HG03280 (cell line): ENCODE measurements around the gene TDRD9.

Experiments used
- ATAC-seq: cut with Tn5 transposase; IDR thresholded peaks from one replicate; pipeline ENCODE4 v1.9.1; 2021; ENCODE audit warnings: mild to moderate bottlenecking, moderate library complexity; ENCODE audit not compliant: unreplicated experiment

TDRD9 gene

GRCh38 chr14:104020471-104020870, 92.2 kb downstream of the TDRD9 start:
- no peak for ATAC-seq

GRCh38 chr14:104023325-104024055, 95.2 kb downstream of the TDRD9 start:
- ATAC-seq: no peak

DNA sequence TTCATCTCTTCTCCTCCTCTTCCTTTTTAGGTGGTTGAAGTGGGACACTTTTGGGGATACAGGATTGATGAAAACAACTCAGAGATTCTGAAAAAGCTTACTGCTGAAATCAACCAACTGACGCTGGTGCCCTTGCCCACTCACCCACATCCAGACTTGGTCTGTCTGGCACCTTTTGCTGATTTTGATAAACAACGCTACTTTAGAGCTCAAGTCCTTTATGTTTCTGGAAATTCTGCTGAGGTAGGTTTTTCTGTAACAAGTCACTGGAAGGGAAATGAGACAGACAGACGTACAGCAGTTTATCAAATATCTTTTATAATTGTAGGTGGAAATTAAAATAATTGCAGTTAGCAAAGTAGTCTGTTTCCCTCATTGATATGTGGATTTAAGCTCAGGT, 97.3 kb downstream of the TDRD9 start:
- no peak for ATAC-seq

GRCh38 chr14:104026024-104026423, 97.8 kb downstream of the TDRD9 start:
- ATAC-seq: no peak

DNA sequence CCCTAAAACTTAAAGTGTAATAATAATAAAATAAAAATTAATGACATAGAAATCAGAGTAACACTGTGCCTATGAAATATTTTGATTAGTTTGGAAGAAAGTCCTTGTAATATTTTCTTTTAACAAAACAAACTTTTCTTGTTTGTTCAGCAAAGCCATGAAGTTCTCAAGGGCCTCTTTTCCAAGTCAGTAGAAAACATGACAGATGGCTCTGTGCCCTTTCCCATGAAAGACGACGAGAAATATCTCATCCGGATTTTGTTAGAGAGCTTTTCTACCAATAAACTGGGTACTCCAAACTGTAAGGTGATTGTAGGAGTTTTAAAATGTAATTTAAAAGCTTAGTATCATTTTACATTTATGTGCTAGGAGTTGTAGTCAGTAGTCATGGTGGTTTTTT, 102.7 kb downstream of the TDRD9 start:
- ATAC-seq: no peak

- ATAC-seq: no peak
Measured at GRCh38 chr14:104031384-104031783, 103.1 kb downstream of the TDRD9 start.

DNA sequence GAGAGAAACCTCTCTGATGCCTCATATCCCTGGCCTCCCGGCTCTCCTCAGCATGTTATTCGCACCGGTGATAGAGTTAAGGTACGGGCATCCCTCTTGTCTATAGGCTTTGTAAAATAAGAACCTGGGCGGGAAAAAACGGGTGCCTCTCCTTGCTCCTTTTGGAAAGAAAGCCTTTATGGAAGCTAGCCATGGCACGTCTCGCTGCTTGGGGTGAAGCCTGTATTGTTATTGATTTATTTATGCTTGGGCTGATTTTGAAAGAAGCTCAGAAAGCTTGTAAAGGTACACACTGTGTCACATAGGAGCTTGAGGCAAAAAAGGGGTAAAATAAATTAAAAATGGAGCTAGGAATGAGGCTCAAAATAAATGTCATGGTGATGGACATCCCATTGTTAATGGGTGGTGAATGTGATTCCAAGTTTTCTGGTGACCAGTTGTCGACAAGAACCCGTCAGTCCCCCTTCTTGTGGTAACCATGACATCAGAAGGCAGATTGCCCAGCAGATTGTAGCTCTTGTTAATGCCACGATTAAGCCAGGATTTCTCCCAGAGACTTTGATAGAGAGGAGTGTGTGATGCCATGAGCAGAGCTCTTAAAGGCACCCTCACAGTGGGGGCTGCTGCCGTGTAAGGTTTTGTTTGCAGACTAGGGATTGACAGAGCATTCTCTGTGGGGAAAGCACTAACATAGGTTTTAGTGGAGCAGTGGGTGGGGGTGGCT, 106.9 kb downstream of the TDRD9 start:
- ATAC-seq: no peak

GRCh38 chr14:104036212-104036611, 108.0 kb downstream of the TDRD9 start:
- no peak for ATAC-seq

- ATAC-seq: no peak
Measured at GRCh38 chr14:104037074-104037473, 108.8 kb downstream of the TDRD9 start.

- no peak for ATAC-seq
Measured at GRCh38 chr14:104037903-104038302, 109.6 kb downstream of the TDRD9 start.

GRCh38 chr14:104039214-104039613, 111.0 kb downstream of the TDRD9 start:
- ATAC-seq: no peak

DNA sequence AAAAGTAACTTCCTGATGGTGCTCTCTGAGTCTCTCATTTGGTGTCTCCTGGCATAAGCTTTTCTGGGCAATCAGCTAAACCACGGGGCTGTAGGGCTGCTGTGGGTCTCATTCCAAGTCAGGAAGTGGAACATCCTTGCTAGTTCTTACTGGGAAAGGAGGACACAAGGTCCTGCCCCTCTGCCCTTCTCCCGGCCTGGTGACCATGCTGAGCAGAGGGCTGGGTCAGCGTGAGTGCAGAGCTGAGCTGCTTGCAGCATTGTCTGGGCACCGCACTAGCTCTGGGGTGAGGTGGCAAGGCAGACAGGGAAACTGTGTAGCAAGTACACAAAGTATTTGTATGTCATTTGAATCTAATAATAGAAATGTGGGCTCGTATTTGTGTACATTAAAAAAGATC, 112.3 kb downstream of the TDRD9 start:
- ATAC-seq: no peak

- no peak for ATAC-seq
Measured at GRCh38 chr14:104041430-104042104, 113.3 kb downstream of the TDRD9 start.

DNA sequence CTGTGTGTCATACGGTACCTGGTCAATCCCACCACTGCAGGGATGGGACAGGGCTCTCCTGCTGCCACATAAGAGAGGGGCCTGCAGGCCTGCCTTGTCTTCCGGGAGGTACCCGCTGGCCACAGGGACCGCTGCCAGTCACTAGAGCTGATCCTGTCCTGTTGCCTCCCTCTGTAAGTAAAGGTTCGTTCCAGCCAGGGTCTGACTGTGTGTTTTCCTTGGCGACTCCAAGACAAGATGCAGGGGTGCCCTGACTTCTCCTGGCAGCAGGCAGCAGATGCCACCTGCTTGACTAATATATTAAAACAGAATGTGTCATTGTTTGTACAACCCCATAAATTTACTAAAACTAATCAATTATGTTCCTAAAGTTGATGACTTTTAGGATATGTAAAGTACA, 115.8 kb downstream of the TDRD9 start:
- ATAC-seq: no peak

GRCh38 chr14:104047761-104048160, 119.5 kb downstream of the TDRD9 start:
- ATAC-seq: no peak

DNA sequence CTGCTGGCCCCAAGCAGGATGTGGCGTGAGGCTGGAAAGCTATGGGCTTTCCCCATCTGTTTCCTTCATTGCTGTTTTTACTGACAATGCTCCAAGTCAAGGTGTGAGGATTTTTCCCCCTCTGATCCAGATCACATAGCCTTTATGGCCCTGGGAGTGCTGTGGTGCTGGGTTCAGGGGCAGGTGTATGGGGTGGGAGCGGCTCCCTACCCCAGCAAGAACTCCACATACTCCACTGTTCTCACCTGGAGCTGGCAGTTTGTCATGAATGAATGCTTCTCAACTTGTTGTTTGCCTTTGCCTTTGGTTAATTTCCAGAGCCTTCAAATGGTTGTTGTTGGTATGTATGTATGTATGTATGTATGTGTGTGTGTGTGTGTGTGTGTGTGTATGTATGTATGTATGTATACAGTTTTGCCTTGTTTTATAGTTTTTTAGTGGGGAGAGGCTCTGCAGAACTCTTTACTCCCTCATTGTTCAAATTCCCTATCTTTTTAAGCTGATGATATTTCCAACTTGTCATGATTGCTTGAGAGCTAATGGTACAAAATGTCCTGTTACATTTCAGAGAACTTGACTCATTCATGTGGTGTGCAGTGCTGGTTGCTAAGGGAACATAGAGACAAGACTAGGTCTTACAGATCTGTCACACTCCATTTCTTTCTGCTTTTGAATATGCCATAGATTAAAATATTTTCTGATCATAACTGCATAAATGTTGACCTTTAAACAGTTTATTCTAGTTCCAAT, 120.7 kb downstream of the TDRD9 start:
- no peak for ATAC-seq

GRCh38 chr14:104049576-104050240, 121.5 kb downstream of the TDRD9 start:
- no peak for ATAC-seq

- no peak for ATAC-seq
Measured at GRCh38 chr14:104051092-104051813, 123.0 kb downstream of the TDRD9 start.

GRCh38 chr14:104054222-104054905, 126.1 kb downstream of the TDRD9 start:
- no peak for ATAC-seq
